HCT116 (cell line): ENCODE results near the gene FTO. TPM values are rescaled to one million over a fixed set of nuclear protein-coding genes. Genes with fewer than 3 reads are reported as not detected.

Experiments used
- ATAC-seq: fragments of 200-7000 bp; cut with Tn5 transposase; 2 replicates; pipeline ENCODE4 v1.9.1; 2020; ENCODE audit warnings: mild to moderate bottlenecking, moderate library complexity
- BruUV-seq: library from RNA; stranded (reverse); fragments of 400-500 nt; replicated peaks from 2 replicates; lab custom pipeline; 2021; lab: Mats Ljungman, UMichigan
- CTCF ChIA-PET: fragments of 300-600 bp; sonication (Branson Sonifier 250); formaldehyde crosslinking; loops from one replicate; lab custom pipeline; 2021; ENCODE audit warnings: antibody characterized with exemption; lab: Charles Lee
- POLR2A ChIA-PET: fragments of 300-600, 350-600 bp; sonication (Branson Sonifier 250); formaldehyde crosslinking; loops from one replicate; lab custom pipeline; 2021; ENCODE audit warnings: antibody characterized with exemption; lab: Charles Lee
- RAD21 ChIA-PET, 2 experiments: fragments of 300-600 bp; sonication (Branson Sonifier 250); formaldehyde crosslinking; loops; one replicate each; lab custom pipeline; 2023; ENCODE audit warnings: low total read pairs in 2 of 2; ENCODE audit not compliant: uncharacterized antibody in 2 of 2, unreplicated experiment in 2 of 2, low non-redundant PET in 1 of 2; lab: Charles Lee
- DNase-seq: peaks from one replicate; pipeline ENCODE4 v3.0.0-alpha.2; 2010; ENCODE audit warnings: low read depth, low spot score
- H2AFZ ChIP-seq: fragments of 200-600 bp; shearing (Covaris generic), sonication (generic); 2 replicates; pipeline ENCODE4 v1.6.1; 2017; ENCODE audit warnings: low read depth, mixed run types, mixed read lengths, antibody characterized with exemption, low read length; ENCODE audit not compliant: poor library complexity, severe bottlenecking
- H3K27ac ChIP-seq: 2 replicates; pipeline ENCODE4 v1.5.1; 2012; ENCODE audit warnings: low read depth, low read length
- H3K27me3 ChIP-seq: fragments of 200-600 bp; sonication (generic); 2 replicates; pipeline ENCODE4 v1.6.1; 2016; ENCODE audit warnings: mixed run types, low read length, mixed read lengths; ENCODE audit not compliant: insufficient read depth
- H3K36me3 ChIP-seq, 2 experiments: fragments of 200-500 bp in 1 of 2; fragments of 200-600 bp in 1 of 2; sonication (Bioruptor generic) in 1 of 2; sonication (generic) in 1 of 2; 2 replicates each; pipeline versions ENCODE4 v1.5.1 to v1.6.1; 2014 to 2016; ENCODE audit warnings: low read length in 2 of 2, inconsistent platforms in 1 of 2, mixed read lengths in 1 of 2, mixed run types in 1 of 2; ENCODE audit not compliant: insufficient read depth in 2 of 2, control insufficient read depth in 1 of 2
- H3K4me1 ChIP-seq, 2 experiments: fragments of 200-600 bp in 1 of 2; sonication (generic) in 1 of 2; 2 replicates each; pipeline versions ENCODE4 v1.5.1 to v1.6.1; 2012 to 2017; ENCODE audit warnings: low read length in 2 of 2, inconsistent platforms in 1 of 2, mild to moderate bottlenecking in 1 of 2, mixed read lengths in 1 of 2, mixed run types in 1 of 2, moderate library complexity in 1 of 2; ENCODE audit not compliant: insufficient read depth in 2 of 2, control insufficient read depth in 1 of 2
- H3K4me2 ChIP-seq: fragments of 200-600 bp; sonication (generic); 2 replicates; pipeline ENCODE4 v1.6.1; 2017; ENCODE audit warnings: mixed run types, low read length, mixed read lengths
- H3K4me3 ChIP-seq, 2 experiments: fragments of 200-600 bp in 1 of 2; sonication (generic) in 1 of 2; replicated peaks in 1 of 2; 2 replicates each; pipeline ENCODE4 v1.5.1; 2011 to 2016; ENCODE audit warnings: low read length in 2 of 2, control low read depth in 1 of 2, low read depth in 1 of 2, mild to moderate bottlenecking in 1 of 2, mixed read lengths in 1 of 2, mixed run types in 1 of 2
- H3K79me2 ChIP-seq: fragments of 200-600 bp; sonication (generic); 2 replicates; pipeline ENCODE4 v1.6.1; 2017; ENCODE audit warnings: mild to moderate bottlenecking, mixed run types, low read length, moderate library complexity, mixed read lengths; ENCODE audit not compliant: insufficient read depth
- H3K9ac ChIP-seq: fragments of 200-600 bp; sonication (generic); 2 replicates; pipeline ENCODE4 v1.6.1; 2016; ENCODE audit warnings: low read length, mixed read lengths
- H3K9me2 ChIP-seq: fragments of 200-600 bp; sonication (generic), shearing (Covaris generic); 2 replicates; pipeline ENCODE4 v1.6.1; 2017; ENCODE audit warnings: mixed run types, mild to moderate bottlenecking, moderate library complexity; ENCODE audit not compliant: insufficient read depth
- H3K9me3 ChIP-seq, 2 experiments: fragments of 200-500 bp in 1 of 2; fragments of 200-600 bp in 1 of 2; sonication (Bioruptor generic) in 1 of 2; sonication (generic) in 1 of 2; 2 replicates each; pipeline ENCODE4 v1.6.1; 2014 to 2017; ENCODE audit warnings: low read length in 2 of 2, mixed read lengths in 2 of 2, inconsistent platforms in 1 of 2, low read depth in 1 of 2, mild to moderate bottlenecking in 1 of 2, mixed run types in 1 of 2, moderate library complexity in 1 of 2; ENCODE audit not compliant: control insufficient read depth in 1 of 2, insufficient read depth in 1 of 2
- H4K20me1 ChIP-seq: fragments of 200-600 bp; sonication (generic), shearing (Covaris generic); 2 replicates; pipeline ENCODE4 v1.6.1; 2017; ENCODE audit warnings: mixed run types, mild to moderate bottlenecking, moderate library complexity; ENCODE audit not compliant: insufficient read depth
- ATF3 ChIP-seq: IDR thresholded peaks from 2 replicates; pipeline ENCODE4 v1.6.1; 2012
- CBX3 ChIP-seq: IDR thresholded peaks from 2 replicates; pipeline ENCODE4 v1.6.1; 2012; ENCODE audit warnings: low read depth
- CEBPB ChIP-seq: IDR thresholded peaks from 2 replicates; pipeline ENCODE4 v1.6.1; 2012; ENCODE audit warnings: low read depth
- CTCF ChIP-seq, 3 experiments: fragments of 200-600 bp in 1 of 3; sonication (generic) in 1 of 3; IDR thresholded peaks in 2 of 3; conservative IDR thresholded peaks in 1 of 3; 2 replicates each; pipeline ENCODE4 v1.5.1; 2012 to 2017; ENCODE audit warnings: low read depth in 2 of 3, low read length in 2 of 3, antibody characterized with exemption in 1 of 3, borderline replicate concordance in 1 of 3, control low read depth in 1 of 3, mild to moderate bottlenecking in 1 of 3, mixed read lengths in 1 of 3, mixed run types in 1 of 3, moderate library complexity in 1 of 3; ENCODE audit not compliant: insufficient read depth in 1 of 3
- EGR1 ChIP-seq: IDR thresholded peaks from 2 replicates; pipeline ENCODE4 v1.6.1; 2012; ENCODE audit warnings: low read depth
- ELF1 ChIP-seq: IDR thresholded peaks from 2 replicates; pipeline ENCODE4 v1.6.1; 2012; ENCODE audit warnings: low read depth, borderline replicate concordance
- EZH2 ChIP-seq: fragments of 200-600 bp; sonication (generic); IDR thresholded peaks from 2 replicates; pipeline ENCODE4 v1.6.1; 2017; ENCODE audit warnings: antibody characterized with exemption, mixed run types
- EZH2phosphoT487 ChIP-seq: fragments of 200-600 bp; IDR thresholded peaks from 2 replicates; pipeline ENCODE4 v1.6.1; 2018; ENCODE audit warnings: antibody characterized with exemption, borderline replicate concordance
- JUND ChIP-seq: IDR thresholded peaks from 2 replicates; pipeline ENCODE4 v1.6.1; 2012
- POLR2A ChIP-seq: IDR thresholded peaks from 2 replicates; pipeline ENCODE4 v1.7.0; 2011; ENCODE audit warnings: borderline replicate concordance; ENCODE audit not compliant: insufficient read depth, insufficient read length; ENCODE audit errors: extremely low read depth
- RAD21 ChIP-seq: IDR thresholded peaks from 2 replicates; pipeline ENCODE4 v1.6.1; 2012; ENCODE audit warnings: low read depth, mild to moderate bottlenecking
- SIN3A ChIP-seq: IDR thresholded peaks from 2 replicates; pipeline ENCODE4 v1.6.1; 2012; ENCODE audit warnings: low read depth
- SP1 ChIP-seq: IDR thresholded peaks from 2 replicates; pipeline ENCODE4 v1.6.1; 2012; ENCODE audit warnings: low read depth
- SRF ChIP-seq: IDR thresholded peaks from 2 replicates; pipeline ENCODE4 v1.6.1; 2012; ENCODE audit warnings: low read depth
- TCF7L2 ChIP-seq: IDR thresholded peaks from 2 replicates; pipeline ENCODE4 v1.7.0; 2011; ENCODE audit warnings: borderline replicate concordance, inconsistent platforms; ENCODE audit not compliant: insufficient read depth, insufficient read length; ENCODE audit errors: extremely low read depth
- ZBTB33 ChIP-seq: IDR thresholded peaks from 2 replicates; pipeline ENCODE4 v1.6.1; 2011; ENCODE audit warnings: mild to moderate bottlenecking, low read length, moderate library complexity; ENCODE audit not compliant: insufficient replicate concordance; ENCODE audit errors: extremely low read depth
- intact Hi-C: fragments of 100-400 bp; cut with micrococcal nuclease; formaldehyde crosslinking; loops from 2 replicates; pipeline ENCODE4 v1.10.0; 2022
- total RNA-seq: library from RNA; stranded (reverse); gene quantifications from one replicate; pipeline ENCODE4 v1.2.1, GENCODE V29; 2021; ENCODE audit not compliant: unreplicated experiment

Gene FTO
- total RNA-seq, 1 experiment from 2014 or later, result 55.2 TPM

GRCh38 chr16:54148974-54149373 is 445.0 kb downstream of the FTO start (continued):
- no peak for TF ChIP-seq CTCF (IDR thresholded peaks at IDR 0.05 in 2 of 3, conservative IDR thresholded peaks at IDR 0.05 in 1 of 3; ENCODE audit: borderline replicate concordance in 1 of 3, insufficient read depth in 1 of 3, low read depth in 2 of 3, low read length in 2 of 3)
- no peak for TF ChIP-seq POLR2A
- TF ChIP-seq EZH2, result no peak

- ATAC-seq, result no peak
- H3K79me2 ChIP-seq, result no peaks in the 10 kb centered on the region
- H3K9ac ChIP-seq, result no peak overlapping the region
- intact Hi-C loops, result no loop called here
- POLR2A ChIA-PET, result no interaction called here
- CTCF ChIA-PET, result no interaction called here
- no peak overlapping the region for H3K27ac ChIP-seq
- H4K20me1 ChIP-seq, result no peaks in the 10 kb centered on the region
- H3K4me1 ChIP-seq, result no peaks in the 10 kb centered on the region
- H3K36me3 ChIP-seq, result no peaks in the 10 kb centered on the region
- BruUV-seq, result no TSS peak
- no peak overlapping the region for H2AFZ ChIP-seq
- H3K27me3 ChIP-seq, result peaks cover 13% of the 10 kb centered on the region; the same call in 1 of the 2 replicates
- no peak overlapping the region for H3K4me2 ChIP-seq
- no peaks in the 10 kb centered on the region for H3K9me3 ChIP-seq
- H3K9me2 ChIP-seq, result no peaks in the 10 kb centered on the region
- no peak for DNase-seq
- H3K4me3 ChIP-seq, result no peak overlapping the region
- RAD21 ChIA-PET, result no interaction called here
- TF ChIP-seq EZH2 (no peak), EZH2phosphoT487 (no peak), ATF3 (no peak), TCF7L2 (no peak), RAD21 (no peak), ELF1 (no peak), SP1 (no peak), SIN3A (no peak), CBX3 (no peak), CTCF (IDR thresholded peaks at IDR 0.05 in 2 of 3, conservative IDR thresholded peaks at IDR 0.05 in 1 of 3; ENCODE audit: borderline replicate concordance in 1 of 3, insufficient read depth in 1 of 3, low read depth in 2 of 3, low read length in 2 of 3) (no peak), JUND (no peak), CEBPB (no peak), ZBTB33 (no peak), POLR2A (no peak), SRF (no peak), EGR1 (no peak)
Measured at GRCh38 chr16:54150861-54151260, 446.9 kb downstream of the FTO start.
